ENCODE measurements around the gene ZNF578.
A peak's percentile ranks its signal among the peaks of the same experiment; 100 is the strongest.
"Not testable (repeated sequence)": the region's sequence is repeated elsewhere in the genome, so short reads cannot be mapped to it uniquely, and the experiment has no call there.

Gene ZNF578

GRCh38 chr19:52507266-52507665, 53.9 kb downstream of the ZNF578 start:
- no peak for DNase-seq (ENCODE audit: low read depth in 3 of 3, low spot score in 1 of 3)

- DNase-seq (ENCODE audit: low read depth in 3 of 3, low spot score in 1 of 3): no peak
Measured at GRCh38 chr19:52516191-52516590, 62.8 kb downstream of the ZNF578 start.

DNA sequence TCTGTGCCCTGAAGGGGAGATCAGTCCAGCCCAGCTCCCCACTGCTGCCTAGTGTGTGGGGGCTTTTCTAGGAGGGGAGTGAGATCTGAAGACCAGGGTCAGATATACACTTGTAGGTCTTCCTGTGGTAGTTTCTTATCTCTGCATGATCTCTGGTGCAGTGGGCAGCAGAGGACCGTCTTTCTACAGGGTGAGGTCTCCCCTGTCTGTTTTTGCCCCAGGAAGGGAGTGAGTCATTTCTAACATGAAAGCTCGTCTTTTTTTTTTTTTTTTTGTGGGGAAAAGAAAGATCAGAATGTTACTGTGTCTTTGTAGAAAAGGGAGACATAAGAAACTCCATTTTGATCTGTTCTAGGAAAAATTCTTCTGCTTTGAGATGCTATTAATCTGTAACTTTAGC, 65.3 kb downstream of the ZNF578 start:
- no peak for DNase-seq (ENCODE audit: low read depth in 3 of 3, low spot score in 1 of 3)

DNA sequence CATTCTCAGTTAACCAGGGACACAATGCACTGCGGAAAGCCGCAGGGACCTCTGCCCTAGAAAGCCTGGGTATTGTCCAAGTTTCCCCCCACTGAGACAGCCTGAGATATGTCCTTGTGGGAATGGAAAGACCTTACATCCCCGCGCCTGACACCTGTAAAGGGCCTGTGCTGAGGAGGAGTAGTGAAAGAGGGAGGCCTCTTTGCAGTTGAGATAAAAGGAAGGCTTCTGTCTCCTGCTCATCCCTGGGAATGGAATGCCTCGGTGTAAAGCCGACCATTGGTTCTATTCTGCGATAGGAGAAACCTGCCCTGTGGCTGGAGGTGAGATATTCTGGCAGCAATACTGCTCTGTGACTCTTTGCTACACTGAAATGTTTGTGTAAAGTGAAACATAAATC, 65.8 kb downstream of the ZNF578 start:
- DNase-seq (ENCODE audit: low read depth in 3 of 3, low spot score in 1 of 3): not testable (repeated sequence)

DNA sequence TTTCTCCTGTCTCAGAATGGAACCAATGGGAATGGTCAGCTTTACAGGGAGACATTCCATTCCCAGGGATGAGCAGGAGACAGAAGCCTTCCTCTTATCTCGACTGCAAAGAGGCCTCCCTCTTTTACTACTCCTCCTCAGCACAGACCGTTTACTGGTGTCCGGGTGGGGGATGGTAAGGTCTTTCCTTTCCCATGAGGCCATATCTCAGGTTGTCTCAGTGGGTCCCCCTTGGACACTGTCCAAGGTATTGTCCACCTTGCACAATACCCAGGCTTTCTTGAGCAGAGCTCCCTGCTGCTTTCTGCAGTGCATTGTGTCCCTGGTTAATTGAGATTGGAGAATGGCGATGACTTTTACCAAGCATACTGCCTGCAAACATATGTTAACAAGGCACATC, 66.7 kb downstream of the ZNF578 start:
- no peak for DNase-seq (ENCODE audit: low read depth in 3 of 3, low spot score in 1 of 3)

GRCh38 chr19:52522551-52522950, 69.2 kb downstream of the ZNF578 start:
- no peak for DNase-seq (ENCODE audit: low read depth in 3 of 3, low spot score in 1 of 3)

- no peak for DNase-seq (ENCODE audit: low read depth in 3 of 3, low spot score in 1 of 3)
Measured at GRCh38 chr19:52524086-52524485, 70.7 kb downstream of the ZNF578 start.

GRCh38 chr19:52527134-52527955, 74.0 kb downstream of the ZNF578 start, which contains the start of gene ZNF808:
Gene ZNF808, plus strand, starts transcription at chr19:52527668. Its CDS starts 15,617 bp downstream, at chr19:52543285.
- DNase-seq (ENCODE audit: low read depth in 3 of 3, low spot score in 1 of 3): peak; percentile 92 to 98 (median 93)

GRCh38 chr19:52527956-52528351, 74.6 kb downstream of the ZNF578 start:
- no peak for DNase-seq (ENCODE audit: low read depth in 3 of 3, low spot score in 1 of 3)

GRCh38 chr19:52532480-52532879, 79.1 kb downstream of the ZNF578 start:
- no peak for DNase-seq (ENCODE audit: low read depth in 3 of 3, low spot score in 1 of 3)

- DNase-seq (ENCODE audit: low read depth in 3 of 3, low spot score in 1 of 3): no peak
Measured at GRCh38 chr19:52533901-52534300, 80.5 kb downstream of the ZNF578 start.

GRCh38 chr19:52535385-52535770, 82.0 kb downstream of the ZNF578 start:
- not testable (repeated sequence) for DNase-seq (ENCODE audit: low read depth in 3 of 3, low spot score in 1 of 3)

DNA sequence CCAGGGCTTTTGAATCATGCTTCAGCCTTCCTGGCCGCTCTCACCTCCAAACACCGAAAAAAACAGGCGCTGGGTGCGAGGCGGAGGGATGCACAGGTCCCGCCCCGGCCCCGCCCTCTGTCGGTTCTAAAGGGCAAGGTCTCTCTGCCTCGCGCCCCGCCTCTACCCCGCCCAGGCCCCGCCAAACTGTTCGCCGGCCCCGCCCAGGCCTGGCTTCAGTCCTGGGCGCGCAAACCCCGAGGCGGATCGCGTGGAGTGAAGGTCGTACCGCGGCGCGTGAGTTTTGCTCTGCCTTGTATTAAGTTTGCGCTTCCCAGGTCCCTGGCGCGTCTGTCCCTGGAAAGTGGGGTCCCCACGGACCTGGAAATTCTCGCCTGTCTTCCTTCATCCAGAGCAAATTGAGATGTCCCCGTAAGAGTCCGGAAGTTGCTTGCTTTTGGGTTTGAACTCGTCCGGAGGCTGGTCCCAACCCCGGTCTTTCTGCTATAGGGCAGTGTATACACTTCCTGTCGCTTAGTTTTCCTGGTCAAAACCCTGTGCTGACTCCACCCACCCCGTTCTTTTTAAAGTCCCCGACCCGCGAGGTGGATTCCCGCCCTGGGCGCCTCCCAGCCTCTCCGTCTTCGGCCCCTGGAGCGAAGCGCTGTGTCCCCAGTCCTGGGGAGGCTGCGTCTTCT, 82.6 kb downstream of the ZNF578 start:
- peak; percentile 64 to 84 (median 75) for DNase-seq (ENCODE audit: low read depth in 3 of 3, low spot score in 1 of 3)

DNA sequence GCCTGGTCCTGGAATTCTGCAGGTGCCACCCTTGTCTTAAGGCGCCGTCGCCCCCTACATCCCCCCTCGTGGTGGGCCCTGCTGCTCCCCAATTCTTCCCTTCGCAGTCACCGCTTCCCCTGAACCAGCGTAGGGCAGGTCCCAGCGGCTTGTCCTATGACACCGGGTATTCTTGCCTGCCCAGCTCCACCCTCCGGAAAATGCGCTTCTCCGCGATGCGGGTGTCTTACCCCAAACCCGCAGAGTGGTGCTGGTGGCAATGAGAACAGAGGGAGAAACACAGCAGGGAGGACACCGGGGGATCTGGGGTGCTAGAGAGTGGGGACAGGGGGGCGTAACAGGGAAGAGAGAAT, 83.1 kb downstream of the ZNF578 start:
- peak in 1 of 3 donors; percentile 0 for DNase-seq (ENCODE audit: low read depth in 3 of 3, low spot score in 1 of 3)

- DNase-seq (ENCODE audit: low read depth in 3 of 3, low spot score in 1 of 3): not testable (repeated sequence)
Measured at GRCh38 chr19:52538815-52539214, 85.5 kb downstream of the ZNF578 start.

GRCh38 chr19:52541176-52541575, 87.8 kb downstream of the ZNF578 start:
- DNase-seq (ENCODE audit: low read depth in 3 of 3, low spot score in 1 of 3): not testable (repeated sequence)

DNA sequence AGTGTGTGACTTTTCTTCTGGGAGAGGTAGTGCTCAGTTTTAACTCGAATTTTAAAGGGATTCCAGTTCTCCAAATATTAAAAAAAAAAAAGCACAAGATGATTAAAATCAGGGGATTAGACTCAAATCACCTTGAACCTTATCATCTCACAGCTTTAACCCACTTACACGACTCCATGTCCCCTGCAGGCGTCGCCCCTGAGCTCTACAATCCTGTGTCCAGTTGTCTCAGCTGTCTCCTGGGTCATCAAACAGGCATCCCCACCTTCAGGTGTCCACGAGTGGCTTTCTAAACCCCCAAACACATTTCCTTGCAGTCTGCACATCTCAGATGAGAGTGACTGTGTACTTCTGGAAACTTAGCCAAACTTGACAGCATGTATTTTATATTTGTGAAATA, 88.3 kb downstream of the ZNF578 start:
- no peak for DNase-seq (ENCODE audit: low read depth in 3 of 3, low spot score in 1 of 3)

GRCh38 chr19:52542541-52542940, 89.2 kb downstream of the ZNF578 start:
- not testable (repeated sequence) for DNase-seq (ENCODE audit: low read depth in 3 of 3, low spot score in 1 of 3)

DNA sequence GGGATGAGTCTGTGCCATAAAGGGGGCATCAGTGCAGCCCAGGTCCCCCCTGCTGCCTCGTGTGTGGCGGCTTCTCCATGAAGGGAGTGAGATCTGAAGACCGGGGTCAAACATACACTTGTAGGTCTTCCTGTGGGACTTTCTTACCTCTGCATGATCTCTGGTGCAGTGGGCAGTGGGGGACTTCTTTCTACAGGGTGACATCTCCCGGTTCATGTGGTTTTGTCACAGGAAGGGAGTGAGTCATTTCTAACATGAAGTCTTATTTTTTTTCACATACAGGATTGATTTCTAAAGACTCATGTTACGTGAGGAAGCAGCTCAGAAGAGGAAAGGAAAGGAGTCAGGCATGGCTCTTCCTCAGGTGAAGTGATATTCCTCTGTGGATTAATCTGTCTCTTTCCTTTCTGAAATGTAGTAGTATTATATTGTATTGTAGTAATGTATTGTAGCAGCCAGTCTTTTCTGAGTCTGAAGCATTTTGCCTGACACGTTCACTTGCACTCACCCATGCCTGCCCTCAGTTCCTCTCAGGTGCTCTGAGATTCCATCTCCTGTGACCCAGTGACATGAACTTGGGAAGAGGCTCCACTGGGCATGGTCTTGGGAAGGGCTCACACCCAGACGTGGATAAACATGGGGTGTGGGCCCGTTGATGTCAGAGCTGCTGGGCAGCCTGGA, 89.8 kb downstream of the ZNF578 start:
- DNase-seq (ENCODE audit: low read depth in 3 of 3, low spot score in 1 of 3): no peak

DNA sequence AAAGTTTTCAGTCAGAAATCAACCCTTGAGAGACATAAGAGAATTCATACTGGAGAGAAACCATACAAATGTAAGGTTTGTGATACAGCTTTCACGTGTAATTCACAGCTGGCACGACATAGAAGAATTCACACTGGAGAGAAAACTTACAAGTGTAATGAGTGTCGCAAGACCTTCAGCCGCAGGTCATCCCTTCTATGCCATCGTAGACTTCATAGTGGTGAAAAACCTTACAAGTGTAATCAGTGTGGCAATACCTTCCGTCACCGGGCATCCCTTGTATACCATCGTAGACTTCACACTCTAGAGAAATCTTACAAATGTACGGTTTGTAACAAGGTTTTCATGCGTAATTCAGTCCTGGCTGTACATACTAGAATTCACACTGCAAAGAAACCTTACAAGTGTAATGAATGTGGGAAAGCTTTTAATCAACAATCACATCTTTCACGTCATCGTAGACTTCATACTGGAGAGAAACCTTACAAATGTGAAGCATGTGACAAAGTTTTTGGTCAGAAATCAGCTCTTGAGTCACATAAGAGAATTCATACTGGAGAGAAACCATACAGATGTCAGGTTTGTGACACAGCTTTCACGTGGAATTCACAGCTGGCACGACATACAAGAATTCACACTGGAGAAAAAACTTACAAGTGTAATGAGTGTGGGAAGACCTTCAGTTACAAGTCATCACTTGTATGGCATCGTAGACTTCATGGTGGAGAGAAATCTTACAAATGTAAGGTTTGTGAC, 101.0 kb downstream of the ZNF578 start:
- no peak for DNase-seq (ENCODE audit: low read depth in 3 of 3, low spot score in 1 of 3)

All from stimulated activated CD4-positive, alpha-beta T cell treated with anti-CD3 and anti-CD28 coated beads, TNF-alpha, amount 100 ng/mL, for 1 hour (primary cell).